Stimulated activated CD8-positive, alpha-beta memory T cell treated with anti-CD3 and anti-CD28 coated beads, Interleukin-15, amount 100 ng/mL, for 24 hours (primary cell): ENCODE results near the gene HUS1.

ENCODE experiments used
- DNase-seq: peaks from one replicate; pipeline ENCODE4 v3.0.0-alpha.2; 2020; ENCODE audit warnings: low read depth

HUS1 gene

DNA sequence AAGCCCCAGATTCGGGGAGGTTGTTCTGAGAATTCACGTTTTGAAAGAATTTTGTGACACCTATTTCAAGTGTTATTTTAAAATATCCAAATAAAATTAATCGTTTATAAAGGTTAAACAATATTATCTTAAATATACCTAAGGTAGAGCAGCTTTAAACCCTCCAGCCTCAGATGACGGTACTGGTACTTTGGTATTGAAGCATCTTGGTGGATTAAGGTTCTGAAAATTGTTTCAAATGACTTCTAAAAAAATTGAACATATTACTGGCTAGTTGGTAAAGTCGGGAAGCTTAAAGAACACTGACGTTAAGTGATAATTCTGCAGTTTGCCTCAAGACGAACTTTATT lies 392 bp upstream of the HUS1 start:
- DNase-seq, result no peak

DNA sequence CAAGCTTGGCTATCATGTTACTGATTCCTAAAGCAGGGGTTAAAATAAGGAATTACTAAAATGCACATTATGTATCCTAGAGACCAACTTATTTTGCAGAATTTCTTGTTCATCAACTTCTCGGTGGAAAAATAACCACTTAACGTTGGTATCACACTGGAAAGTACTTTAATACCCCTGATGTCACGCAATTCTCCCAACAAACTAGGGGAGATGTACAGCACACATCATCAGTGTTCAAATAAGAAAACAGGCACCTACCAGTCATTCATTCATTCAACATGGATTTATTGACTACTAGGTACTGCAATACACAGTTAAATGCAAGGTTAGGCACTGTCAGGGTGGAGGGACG lies 648 bp downstream of the HUS1 start:
- no peak for DNase-seq

DNA sequence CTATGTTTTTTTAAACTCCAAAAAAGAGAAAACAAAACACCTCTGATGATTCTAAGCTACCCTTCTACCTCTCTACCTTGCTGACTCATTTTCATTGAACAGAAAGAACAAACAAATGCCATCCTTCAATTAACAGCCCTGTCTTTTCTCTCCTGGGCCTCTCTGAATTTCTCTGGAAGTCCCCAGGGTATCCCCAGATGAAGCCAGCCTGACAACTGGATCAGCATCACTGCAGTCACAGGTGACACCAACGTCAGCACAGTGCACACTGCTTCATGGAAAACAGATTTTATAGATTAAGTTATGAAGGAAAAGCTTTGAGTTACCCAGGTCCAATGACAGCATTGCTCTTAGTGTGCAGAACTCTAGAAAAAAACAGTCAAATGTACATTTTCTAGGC lies 5.7 kb downstream of the HUS1 start:
- no peak for DNase-seq

DNA sequence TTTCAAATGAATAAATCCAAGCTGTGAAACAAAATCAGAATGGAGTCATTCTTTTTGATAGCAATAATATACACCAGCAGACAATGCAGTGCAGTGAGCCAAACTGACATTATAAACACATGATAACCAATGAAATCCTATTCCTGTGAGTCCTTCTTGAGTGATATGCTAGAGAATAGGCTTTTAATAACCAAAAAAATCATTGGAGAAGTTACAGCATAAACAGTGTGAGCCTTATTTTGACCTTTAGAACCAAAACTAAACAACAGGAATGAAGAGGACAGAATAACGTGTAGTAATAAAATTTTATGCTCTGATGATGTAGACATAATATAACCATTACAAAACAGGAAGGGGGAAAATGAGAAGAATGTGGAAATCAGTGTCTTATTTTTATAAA lies 8.7 kb downstream of the HUS1 start:
- DNase-seq, result no peak

DNA sequence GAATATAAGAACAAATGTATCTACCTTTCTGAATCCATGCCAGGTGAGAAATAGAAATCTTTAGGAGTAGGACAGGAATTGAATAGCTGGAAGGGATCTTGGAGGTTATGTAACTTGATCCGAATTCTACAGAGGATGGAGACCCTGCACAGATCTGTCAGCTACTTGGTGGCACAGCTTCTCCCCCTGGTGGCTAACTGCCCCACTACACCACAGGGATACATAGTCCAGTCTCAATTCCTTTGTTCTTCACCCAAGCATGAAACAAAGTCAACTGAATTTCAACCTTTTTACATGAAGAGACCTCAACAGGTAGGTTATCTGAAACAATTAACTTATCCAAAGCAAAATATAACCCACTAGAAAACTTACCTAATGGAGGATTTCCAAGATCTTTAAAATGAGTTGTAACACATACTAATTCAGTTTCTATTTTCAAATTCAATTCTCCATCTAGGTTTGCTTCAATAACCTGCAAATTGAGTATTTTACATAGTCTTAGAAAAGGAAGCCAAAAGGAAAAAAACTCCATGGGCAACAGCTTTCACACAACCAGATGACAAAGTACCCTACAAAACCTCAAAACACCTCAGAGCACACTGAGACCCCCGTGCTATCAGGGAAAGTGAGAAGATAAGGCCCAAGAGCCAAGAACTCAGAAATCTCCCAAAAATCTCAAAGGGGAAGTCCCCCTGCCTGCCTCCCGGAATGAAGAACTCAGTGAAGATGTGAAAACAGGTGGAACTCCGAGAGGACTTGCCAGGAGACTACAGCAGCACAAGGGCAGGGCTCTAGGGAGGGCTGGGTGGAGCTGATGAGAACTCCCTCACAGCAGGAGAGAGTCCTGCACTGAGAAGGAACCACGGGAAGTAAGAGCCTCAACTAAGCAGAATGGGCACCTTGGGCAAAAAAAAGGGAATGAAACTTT lies 10.3 kb downstream of the HUS1 start:
- peak; percentile 13 for DNase-seq

DNA sequence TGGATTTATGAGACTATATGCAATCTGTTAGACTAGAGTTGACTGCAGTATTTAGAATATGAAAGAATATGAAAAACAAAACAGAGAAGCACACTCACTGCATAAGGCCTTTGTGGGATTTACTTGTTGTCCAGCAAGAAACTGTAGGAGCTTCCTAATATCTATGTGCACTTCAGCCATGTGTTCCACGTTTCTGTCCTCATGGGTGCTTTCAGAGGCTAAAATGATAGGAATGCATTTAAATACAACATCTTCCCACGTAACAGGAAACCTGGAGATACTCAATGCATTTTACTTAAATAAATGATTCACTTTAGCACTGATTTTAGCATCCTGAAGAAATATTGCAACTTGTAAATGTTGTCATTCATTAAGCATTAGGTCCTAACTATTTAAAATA lies 11.7 kb downstream of the HUS1 start:
- DNase-seq, result no peak

DNA sequence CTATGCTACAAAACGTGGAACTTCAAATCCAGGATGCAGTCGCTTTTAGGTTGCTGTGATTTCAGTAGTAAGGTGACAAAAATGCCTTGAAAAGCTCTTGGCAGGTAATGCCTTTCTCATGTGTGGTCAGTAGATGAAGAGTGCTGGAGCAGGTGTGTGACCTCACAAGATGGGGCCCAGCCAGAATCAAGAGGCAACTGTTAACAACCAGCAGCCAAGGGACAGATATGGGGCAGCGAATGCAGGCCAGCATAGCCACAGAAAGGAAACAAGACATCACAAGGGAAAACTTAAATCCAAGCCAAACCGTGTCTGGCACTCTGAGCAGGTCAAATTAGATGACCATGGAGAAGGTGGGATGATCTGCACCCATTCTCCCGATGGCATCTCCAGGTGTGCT lies 12.3 kb downstream of the HUS1 start:
- no peak for DNase-seq

DNA sequence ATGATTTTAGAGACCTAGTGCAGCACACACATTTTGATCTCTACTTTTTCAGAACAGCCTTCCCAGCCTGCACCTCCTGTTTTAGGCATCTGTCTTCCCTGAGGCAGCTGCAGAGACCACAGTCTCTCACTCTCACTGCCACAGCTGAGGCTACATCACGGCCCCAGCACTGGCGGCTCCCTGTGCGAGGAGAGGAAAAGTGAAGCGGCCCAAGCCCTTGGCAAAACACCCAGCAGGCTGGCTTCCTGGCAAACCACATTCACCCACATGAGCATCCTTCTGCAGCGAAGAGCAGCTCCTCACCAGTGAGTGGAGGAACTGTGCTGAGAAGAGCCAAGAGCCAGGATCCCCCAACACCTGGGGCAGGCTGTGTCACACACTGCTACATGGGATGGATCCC lies 14.0 kb downstream of the HUS1 start:
- no peak for DNase-seq

DNA sequence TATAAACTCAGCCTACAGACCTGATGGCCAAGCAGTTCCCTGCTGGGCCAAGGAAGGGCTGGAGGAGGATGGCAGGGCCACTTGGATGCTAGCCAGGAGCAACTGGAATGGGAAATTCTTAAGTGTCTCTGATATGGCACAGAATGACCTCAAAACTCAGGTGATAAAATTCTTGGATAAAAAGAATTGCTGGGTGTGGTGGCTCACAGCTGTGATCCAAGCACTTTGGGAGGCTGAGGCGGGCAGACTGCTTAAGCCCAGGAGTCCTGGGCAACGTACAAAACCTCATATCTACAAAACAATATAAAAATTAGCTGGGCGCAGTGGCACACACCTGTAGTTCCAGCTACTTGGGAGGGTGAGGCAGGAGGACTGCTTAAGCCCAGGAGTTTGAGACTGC lies 17.2 kb downstream of the HUS1 start:
- no peak for DNase-seq

DNA sequence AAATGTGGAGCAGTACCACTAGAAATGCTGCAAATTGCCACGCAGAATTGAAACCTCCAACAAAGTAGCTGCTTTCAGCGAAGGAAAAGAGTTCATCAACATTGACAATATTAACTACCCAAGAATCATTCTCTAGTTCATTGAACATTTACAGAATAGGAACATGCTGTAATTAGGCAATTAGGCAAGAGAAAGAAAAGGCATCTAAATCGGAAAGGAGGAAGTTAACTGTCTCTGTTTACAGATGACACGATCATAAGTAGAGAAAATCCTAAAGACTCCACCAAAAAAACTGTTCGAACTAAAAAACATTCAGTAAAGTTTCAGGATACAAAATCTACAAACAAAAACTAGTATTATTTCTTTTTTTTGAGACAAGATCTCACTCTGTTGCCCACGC lies 22.3 kb downstream of the HUS1 start:
- no peak for DNase-seq

DNA sequence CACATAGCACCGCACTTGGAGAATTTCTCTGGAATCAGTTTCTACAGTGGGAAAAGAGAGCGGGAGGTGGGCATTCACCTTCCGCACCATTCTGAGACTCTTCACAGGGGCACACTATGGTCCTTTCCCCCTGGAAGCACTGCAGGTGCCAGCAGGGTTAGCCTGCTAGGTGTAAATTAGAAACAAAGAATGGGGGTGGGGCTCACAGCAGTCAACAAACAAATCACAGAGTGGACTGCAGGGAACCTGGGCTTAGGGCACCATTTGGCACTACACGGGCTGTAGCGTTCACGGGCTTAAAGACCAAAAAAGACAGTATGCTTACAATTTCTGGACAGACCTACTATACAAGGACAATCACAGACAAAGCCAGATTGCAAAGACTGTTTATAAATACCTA lies 23.2 kb downstream of the HUS1 start:
- no peak for DNase-seq

DNA sequence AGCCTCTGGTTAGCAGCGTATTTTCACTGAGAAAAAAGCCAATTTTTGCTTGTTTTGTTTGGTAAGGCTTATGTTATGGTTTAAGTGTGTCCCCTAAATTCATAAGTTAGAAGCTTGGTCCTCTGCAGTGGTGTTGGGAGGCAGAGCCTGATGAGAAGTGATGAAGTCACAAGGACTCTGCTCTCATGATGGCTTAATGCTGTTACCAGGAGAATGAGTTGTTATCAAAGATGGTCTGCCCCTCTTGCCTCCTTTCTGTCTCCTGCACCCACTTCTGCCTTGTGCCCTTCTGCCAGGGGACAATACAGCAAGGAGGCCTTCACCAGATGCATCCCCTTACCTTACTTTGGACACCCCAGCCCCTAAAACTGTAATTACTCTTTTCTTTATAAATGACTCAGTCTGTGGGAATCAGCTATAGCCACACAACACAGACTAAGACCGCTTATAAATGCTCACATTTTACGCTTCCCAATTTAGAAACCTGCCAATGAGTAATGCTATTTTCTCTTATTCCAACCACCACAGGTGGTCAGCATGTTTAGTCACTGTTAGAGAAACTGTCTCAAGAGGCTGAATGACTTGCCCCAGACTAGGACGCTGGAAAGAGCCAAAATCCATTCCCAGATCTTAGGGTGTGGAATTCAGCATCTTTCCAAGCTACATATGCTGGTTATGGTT lies 25.0 kb downstream of the HUS1 start:
- DNase-seq, result no peak

DNA sequence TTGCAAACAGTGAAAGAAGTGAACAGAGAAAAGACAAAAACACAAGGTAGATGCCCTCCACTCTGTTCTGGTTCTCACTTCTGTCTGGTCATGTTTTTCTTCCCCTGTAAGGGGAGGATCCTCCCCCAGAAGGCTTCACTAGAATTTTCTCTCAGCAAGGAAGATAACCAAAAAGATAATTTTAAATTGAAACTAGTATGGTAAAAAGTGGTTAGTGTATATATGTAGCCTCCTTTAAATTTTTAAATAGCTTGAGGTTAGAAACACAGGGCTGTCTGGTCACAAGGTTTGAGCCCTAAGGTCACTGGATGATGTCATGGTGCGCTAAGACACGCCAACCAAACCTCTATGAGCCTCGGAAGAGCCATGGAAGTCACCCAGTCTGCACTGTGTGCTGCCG lies 25.6 kb downstream of the HUS1 start:
- no peak for DNase-seq

DNA sequence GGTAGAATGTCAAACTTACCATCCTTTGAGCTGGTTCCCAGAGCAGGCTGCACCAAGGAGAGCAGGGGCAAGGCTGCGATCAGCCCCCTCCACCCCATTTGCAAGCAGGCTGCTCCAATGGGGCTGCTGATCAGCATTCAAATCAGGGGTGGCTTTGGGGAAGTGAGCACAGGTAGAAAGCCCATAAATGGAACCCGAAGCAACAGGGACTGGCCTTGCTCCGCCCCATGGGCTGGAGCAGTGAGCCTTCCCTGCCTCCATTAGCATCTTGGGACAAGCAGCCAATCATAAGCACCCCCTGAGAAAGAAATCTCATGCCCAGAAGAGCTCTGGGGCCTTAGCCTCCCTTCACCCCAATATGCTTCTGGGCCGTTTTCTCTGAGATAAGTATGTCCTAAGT lies 27.2 kb downstream of the HUS1 start:
- no peak for DNase-seq

DNA sequence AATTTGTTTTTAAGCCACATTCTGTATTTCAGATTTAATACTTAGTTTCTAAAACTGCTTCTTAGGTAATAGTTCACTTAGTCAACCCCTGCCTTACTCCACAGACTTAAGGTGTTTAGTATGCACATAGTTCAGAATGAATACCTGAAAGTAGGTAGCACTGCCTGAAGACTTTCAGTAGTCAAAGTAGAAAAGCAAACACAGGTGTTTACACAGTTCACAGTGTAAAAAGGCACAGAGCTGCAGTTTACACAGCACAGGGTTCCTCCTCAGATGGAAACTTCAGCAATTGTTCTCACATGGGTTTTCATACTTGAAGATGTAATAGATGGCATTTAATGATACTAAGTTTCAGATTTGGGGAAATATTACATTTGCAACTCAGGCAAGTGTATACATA lies 28.0 kb downstream of the HUS1 start:
- DNase-seq, result no peak

DNA sequence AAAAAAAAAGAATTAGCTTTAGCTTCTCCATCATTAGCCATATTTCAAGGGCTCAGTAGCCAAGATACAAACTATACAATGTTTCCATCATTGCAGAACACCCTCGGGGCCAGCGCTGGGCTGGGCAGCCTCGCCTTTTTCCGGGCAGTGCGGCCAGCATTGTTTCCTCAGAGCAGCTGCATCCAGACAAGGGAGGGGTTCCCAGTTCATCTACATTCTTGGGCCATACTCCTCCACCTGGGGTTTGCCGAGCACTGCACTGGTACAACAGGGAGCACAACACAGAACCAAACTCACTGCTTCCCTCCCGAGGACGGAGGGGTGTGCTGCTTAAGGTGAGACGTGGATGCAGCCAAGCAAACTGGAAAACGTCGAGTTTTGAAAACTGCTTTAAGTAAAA lies 28.7 kb downstream of the HUS1 start:
- no peak for DNase-seq

DNA sequence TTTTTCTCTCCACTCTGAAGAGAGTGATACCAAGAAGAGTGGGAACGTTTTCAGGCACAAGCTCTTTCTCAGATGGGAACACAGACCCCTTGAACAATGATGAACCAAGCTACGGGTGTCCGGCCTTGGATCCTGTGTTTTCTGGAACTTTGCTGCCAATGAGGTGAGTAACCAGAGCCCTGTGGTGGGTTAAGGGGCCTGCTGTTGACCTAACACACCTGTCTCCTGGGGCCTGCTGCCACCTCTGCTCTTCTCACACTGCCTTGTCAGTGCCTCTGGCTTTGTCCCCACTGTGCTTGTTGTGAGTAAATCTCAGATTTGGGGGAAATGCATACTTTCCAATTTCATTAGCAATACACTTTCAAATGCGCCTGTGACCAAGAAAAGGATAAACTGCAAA lies 29.7 kb downstream of the HUS1 start:
- DNase-seq, result no peak

DNA sequence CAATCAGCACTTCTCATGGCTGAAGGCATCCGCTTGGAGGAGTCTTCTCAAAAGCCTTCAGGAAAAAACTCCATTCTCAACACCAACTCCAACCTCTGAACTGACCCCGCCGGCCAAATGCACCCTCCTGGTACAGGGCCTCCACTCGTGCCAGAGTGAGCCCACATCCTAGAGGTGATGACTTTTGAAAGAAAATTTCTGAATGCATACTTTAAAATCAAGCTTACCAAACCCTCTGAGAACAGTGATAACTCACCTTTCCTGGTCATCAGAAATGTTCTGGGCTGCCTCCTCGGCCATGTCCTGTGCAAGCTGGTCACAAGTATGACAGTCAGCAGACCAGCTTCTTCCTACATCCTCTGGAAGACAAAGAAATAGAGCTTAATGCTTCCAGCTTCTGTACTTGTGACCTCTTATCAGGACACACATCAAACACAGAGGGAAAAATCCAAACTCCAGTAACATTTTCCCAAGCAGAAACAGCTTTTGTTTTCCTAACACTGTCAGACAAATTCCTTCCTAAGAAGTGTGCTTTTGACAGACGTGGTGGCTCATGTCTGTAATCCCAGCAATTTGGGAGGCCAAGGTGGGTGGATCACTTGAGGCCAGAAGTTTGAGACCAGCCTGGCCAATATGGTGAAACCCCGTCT lies 31.1 kb downstream of the HUS1 start, which contains the start of gene PKD1L1:
TSS of gene PKD1L1 (minus strand) at position 326 of the 650 bp plus-strand sequence. CDS start at position 300, 26 bp downstream.
- no peak for DNase-seq

DNA sequence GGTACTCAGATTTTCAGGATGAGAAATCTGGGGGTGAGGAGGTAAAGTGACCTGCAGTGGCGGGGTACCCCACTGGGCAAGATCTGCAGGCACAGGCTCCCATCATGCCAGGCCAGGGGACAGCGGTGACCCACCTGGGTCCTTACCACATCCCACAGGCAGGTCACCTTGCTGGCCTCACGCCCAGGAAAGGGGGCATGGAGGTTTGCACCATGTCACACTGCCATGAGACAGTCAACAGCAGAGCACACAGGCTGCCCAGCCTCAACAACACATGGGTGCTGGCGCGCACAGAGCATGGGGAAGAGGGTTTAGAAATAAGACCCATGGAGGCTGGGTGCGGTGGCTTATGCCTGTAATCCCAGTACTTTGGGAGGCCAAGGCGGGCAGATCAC lies 32.1 kb downstream of the HUS1 start:
- DNase-seq, result no peak

DNA sequence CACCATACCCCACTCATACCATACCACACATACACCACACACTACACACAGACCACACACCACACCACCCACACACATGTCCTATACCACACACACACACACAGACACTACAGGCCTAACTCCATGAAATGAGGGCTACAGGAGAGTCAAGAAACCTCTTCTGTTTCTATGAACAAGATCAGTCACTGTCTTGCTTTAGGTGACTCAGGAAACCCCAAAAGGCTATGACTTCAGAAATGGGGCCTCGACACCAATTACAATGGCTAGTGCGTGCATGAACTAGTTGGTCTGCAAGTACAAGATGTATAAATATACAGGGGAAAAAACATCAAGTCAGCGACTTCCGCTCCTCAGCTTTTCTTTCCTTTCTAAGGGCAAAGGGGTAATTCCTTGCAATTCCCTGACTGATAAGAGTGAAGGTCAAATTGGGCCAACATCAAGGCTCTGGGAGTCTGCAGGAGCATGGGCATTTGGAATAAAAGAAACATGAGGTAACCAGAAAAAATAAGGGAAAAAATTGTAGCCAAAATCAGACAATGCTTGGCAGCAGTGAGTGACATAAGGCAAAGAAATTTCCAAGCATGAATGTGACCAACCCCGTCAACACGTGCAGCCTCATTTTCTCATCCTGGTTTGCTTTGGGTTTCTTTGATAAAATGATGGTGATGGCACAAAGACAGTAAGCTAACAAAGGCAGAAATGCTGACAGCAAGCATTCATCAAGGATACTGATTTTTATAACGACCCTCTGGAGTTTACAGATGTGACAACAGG lies 32.6 kb downstream of the HUS1 start:
- no peak for DNase-seq

DNA sequence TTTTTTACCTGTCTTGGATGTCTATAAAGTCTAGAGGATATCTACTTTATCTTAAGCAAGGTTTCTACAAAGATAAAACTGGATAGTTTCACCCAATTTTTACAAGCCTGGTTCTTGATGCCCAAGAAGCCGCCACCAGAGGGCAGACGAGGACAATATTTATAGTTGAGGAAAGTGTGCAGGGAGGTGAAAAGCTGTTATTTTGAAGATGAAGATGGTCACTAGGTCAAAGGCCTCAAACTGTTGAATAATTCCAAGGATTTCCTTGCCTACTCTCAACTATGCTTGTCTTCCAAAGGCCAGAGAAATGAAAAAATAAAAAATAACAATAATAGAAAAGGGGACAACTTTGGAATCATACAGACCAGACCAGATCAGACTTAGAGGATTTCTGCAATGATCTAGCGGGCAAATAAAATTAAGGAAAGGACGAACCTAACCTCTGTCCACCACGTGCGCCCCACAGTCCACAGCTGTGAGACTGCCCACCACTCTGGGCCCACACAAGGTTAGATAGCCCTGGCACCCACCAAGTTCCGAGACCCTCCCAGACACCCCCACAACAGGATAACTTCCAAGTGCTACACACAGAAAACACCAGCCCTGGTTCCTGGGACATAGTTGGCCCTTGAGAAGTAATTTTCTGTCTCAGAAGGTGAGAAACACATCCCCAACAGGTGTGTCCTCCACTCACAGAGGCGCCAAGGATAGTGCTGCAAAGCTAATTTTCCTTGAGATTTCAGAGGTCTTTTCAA lies 34.0 kb downstream of the HUS1 start:
- DNase-seq, result peak; percentile 48
